Lower leg skin (tissue), 4 donors: ENCODE measurements around the gene CLRN3. TPM values are rescaled to one million over a fixed set of nuclear protein-coding genes. Genes with fewer than 3 reads are reported as not detected.

Experiments
- DNase-seq, 2 donors: peaks; one replicate each; pipeline ENCODE4 v3.0.0-alpha.2; 2019; ENCODE audit warnings: low spot score in 2 of 2
- H3K4me3 ChIP-seq: fragments of 200-600 bp; sonication (generic); 2 replicates; pipeline ENCODE4 v1.5.1; 2017; ENCODE audit warnings: mild to moderate bottlenecking, low read depth; ENCODE audit not compliant: poor library complexity, severe bottlenecking
- CTCF ChIP-seq, 3 donors: fragments of 450-650 bp; IDR thresholded peaks; one replicate each; pipeline ENCODE4 v1.5.1; 2016; ENCODE audit warnings: antibody characterized with exemption in 3 of 3, mild to moderate bottlenecking in 3 of 3, moderate library complexity in 2 of 3
- POLR2A ChIP-seq, 2 donors: fragments of 450-650 bp; IDR thresholded peaks; one replicate each; pipeline ENCODE4 v1.6.1; 2016 to 2017; ENCODE audit warnings: antibody characterized with exemption in 2 of 2, mild to moderate bottlenecking in 1 of 2, moderate library complexity in 1 of 2
- WGBS, 2 donors: methylation state at CpG; one replicate each; pipeline ENCODE4 v1.1.5; 2018; 5-methylcytosine and 5-hydroxymethylcytosine counted together
- intact Hi-C: fragments of 100-400 bp; cut with DNase I; formaldehyde crosslinking; loops from one replicate; pipeline ENCODE4 v1.15.0; 2023; ENCODE audit warnings: low total_unique reads
- total RNA-seq, 4 donors: library from RNA; depleted of rRNA; stranded (reverse); fragments of >200 nt; gene quantifications; one replicate each; pipeline ENCODE4 v1.1.0, GENCODE V29; 2016

The CLRN3 gene
- total RNA-seq: not detected

- no peak within 1 kb of the TSS for H3K4me3 ChIP-seq
- TF ChIP-seq CTCF (IDR thresholded peaks at IDR 0.05): no peak
- TF ChIP-seq POLR2A (IDR thresholded peaks at IDR 0.05): no peak
- intact Hi-C loops: no loop called here
- DNase-seq: no peak
Measured at GRCh38 chr10:127892743-127893142, at the start of gene CLRN3. Gene CLRN3 (minus strand): TSS chr10:127892941. CDS start chr10:127892784, 157 bp downstream.

- 74 to 91% methylated on average over 6 of the region's 6 CpGs for WGBS, 2 donors
- no peak overlapping the region for H3K4me3 ChIP-seq
- TF ChIP-seq POLR2A (IDR thresholded peaks at IDR 0.05): no peak
- TF ChIP-seq CTCF (IDR thresholded peaks at IDR 0.05): no peak
- peak in 1 of 2 donors; percentile 73 for DNase-seq
- intact Hi-C loops: no loop called here
Measured at GRCh38 chr10:127940866-127941640, 48.3 kb upstream of the CLRN3 start.

- 78 to 90% methylated on average over 4 of the region's 4 CpGs for WGBS, 2 donors
- TF ChIP-seq CTCF (IDR thresholded peaks at IDR 0.05) (no peak), POLR2A (IDR thresholded peaks at IDR 0.05) (no peak)
- intact Hi-C loops: no loop called here
- no peak overlapping the region for H3K4me3 ChIP-seq
- peak in 1 of 2 donors; percentile 52 for DNase-seq
Measured at GRCh38 chr10:127939786-127940330, 47.1 kb upstream of the CLRN3 start.

- TF ChIP-seq POLR2A (IDR thresholded peaks at IDR 0.05) (no peak), CTCF (IDR thresholded peaks at IDR 0.05) (no peak)
- 54 to 56% methylated on average over 5 of the region's 5 CpGs for WGBS, 2 donors
- H3K4me3 ChIP-seq: no peak overlapping the region
- DNase-seq: peak in 1 of 2 donors; percentile 25
- intact Hi-C loops: no loop called here
Measured at GRCh38 chr10:127937915-127938463, 45.2 kb upstream of the CLRN3 start.

GRCh38 chr10:127937069-127937468, 44.3 kb upstream of the CLRN3 start:
- intact Hi-C loops: no loop called here
- H3K4me3 ChIP-seq: no peak overlapping the region
- DNase-seq: no peak
- no peak for TF ChIP-seq CTCF (IDR thresholded peaks at IDR 0.05)
- no peak for TF ChIP-seq POLR2A (IDR thresholded peaks at IDR 0.05)
